ENCODE results near the gene ITCH.

DNA sequence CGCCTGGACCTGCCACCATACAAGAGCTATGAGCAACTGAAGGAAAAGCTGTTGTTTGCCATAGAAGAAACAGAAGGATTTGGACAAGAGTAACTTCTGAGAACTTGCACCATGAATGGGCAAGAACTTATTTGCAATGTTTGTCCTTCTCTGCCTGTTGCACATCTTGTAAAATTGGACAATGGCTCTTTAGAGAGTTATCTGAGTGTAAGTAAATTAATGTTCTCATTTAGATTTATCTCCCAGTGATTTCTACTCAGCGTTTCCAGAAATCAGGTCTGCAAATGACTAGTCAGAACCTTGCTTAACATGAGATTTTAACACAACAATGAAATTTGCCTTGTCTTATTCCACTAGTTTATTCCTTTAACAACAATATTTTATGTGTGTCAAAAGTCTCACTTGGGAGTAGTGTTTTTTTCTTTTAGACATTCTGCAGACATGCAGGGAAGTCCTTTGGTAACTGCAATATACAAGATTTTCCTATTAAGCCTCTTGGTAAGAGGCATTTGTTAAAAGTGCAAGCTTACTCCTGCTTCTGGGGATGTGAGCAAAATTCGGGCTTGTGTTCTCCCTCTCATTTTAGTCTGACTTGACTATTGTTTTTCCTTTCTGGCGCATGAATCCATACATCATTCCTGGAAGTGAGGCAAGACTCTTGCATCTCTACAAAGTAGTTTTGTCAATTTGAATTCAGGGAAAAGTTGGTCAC is 144.8 kb downstream of the ITCH start:
- TF ChIP-seq, protein P1, sequence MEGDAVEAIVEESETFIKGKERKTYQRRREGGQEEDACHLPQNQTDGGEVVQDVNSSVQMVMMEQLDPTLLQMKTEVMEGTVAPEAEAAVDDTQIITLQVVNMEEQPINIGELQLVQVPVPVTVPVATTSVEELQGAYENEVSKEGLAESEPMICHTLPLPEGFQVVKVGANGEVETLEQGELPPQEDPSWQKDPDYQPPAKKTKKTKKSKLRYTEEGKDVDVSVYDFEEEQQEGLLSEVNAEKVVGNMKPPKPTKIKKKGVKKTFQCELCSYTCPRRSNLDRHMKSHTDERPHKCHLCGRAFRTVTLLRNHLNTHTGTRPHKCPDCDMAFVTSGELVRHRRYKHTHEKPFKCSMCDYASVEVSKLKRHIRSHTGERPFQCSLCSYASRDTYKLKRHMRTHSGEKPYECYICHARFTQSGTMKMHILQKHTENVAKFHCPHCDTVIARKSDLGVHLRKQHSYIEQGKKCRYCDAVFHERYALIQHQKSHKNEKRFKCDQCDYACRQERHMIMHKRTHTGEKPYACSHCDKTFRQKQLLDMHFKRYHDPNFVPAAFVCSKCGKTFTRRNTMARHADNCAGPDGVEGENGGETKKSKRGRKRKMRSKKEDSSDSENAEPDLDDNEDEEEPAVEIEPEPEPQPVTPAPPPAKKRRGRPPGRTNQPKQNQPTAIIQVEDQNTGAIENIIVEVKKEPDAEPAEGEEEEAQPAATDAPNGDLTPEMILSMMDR (IDR thresholded peaks at IDR 0.05) = no peak
- no peak for TF ChIP-seq POLR2A (IDR thresholded peaks at IDR 0.05)

Measured in transverse colon (tissue), 3 donors.